Gastrocnemius medialis (tissue), 4 donors: ENCODE data around the gene SRPK3. TPM values are rescaled to one million over a fixed set of nuclear protein-coding genes. Genes with fewer than 3 reads are reported as not detected.
"Not testable (repeated sequence)": the region's sequence is repeated elsewhere in the genome, so short reads cannot be mapped to it uniquely, and the experiment has no call there.

ENCODE experiments used
- ATAC-seq, 2 donors: fragments of 150-250 bp; one replicate each; pipeline ENCODE4 v1.9.1; 2016
- DNase-seq, 2 donors: peaks; one replicate each; pipeline ENCODE4 v3.0.0-alpha.2; 2019
- H3K27ac ChIP-seq, 4 donors: fragments of 200-600 bp; sonication (generic); 1 replicate in 1 of 4; 2 replicates in 3 of 4; pipeline ENCODE4 v1.5.1; 2016 to 2018; ENCODE audit warnings: mild to moderate bottlenecking in 2 of 4, moderate library complexity in 1 of 4
- H3K27me3 ChIP-seq, 3 donors: fragments of 200-600 bp; sonication (generic) in 2 of 3; 1 replicate in 1 of 3; 2 replicates in 2 of 3; pipeline versions ENCODE4 v1.5.1 to v1.6.0; 2016 to 2019; ENCODE audit warnings: mild to moderate bottlenecking in 1 of 3, moderate library complexity in 1 of 3
- H3K36me3 ChIP-seq, 2 donors: fragments of 200-600 bp; sonication (generic) in 1 of 2; one replicate each; pipeline ENCODE4 v1.5.1; 2017 to 2018
- H3K4me1 ChIP-seq, 2 donors: fragments of 200-600 bp; sonication (generic) in 1 of 2; one replicate each; pipeline ENCODE4 v1.5.1; 2016 to 2017; ENCODE audit warnings: mild to moderate bottlenecking in 2 of 2
- H3K4me3 ChIP-seq, 4 donors: fragments of 200-600 bp; sonication (generic) in 3 of 4; 1 replicate in 1 of 4; 2 replicates in 3 of 4; pipeline ENCODE4 v1.5.1; 2016 to 2019; ENCODE audit warnings: mild to moderate bottlenecking in 2 of 4
- H3K9me3 ChIP-seq, 3 donors: fragments of 200-600 bp; sonication (generic) in 2 of 3; 1 replicate in 1 of 3; 2 replicates in 2 of 3; pipeline ENCODE4 v1.5.1; 2016 to 2019
- POLR2A ChIP-seq, 2 donors: fragments of 450-650 bp; IDR thresholded peaks; one replicate each; pipeline ENCODE4 v1.6.1; 2017; ENCODE audit warnings: antibody characterized with exemption in 2 of 2, mild to moderate bottlenecking in 2 of 2, moderate library complexity in 2 of 2
- in situ Hi-C, 4 donors: fragments of 200-750 bp; cut with MboI; loops; one replicate each; pipeline versions ENCODE4 v1.15.0 to v1.8.0; 2017; ENCODE audit warnings: low sequenced_read_pairs in 4 of 4
- intact Hi-C: fragments of 100-400 bp; cut with DNase I; formaldehyde crosslinking; loops from one replicate; pipeline ENCODE4 v1.15.1; 2023; ENCODE audit warnings: low total_unique reads
- total RNA-seq, 4 donors: library from RNA; depleted of rRNA; stranded (reverse); fragments of >200 nt; gene quantifications; one replicate each; pipeline versions ENCODE4 v1.1.0 to v1.2.3, GENCODE V29; 2016
- TF ChIP-seq, protein P1 (sequence below), 5 experiments: fragments of 450-650 bp in 3 of 5; fragments of 200-600 bp in 2 of 5; sonication (generic) in 2 of 5; IDR thresholded peaks in 4 of 5; conservative IDR thresholded peaks in 1 of 5; 1 replicate in 4 of 5; 2 replicates in 1 of 5; pipeline ENCODE4 v1.5.1; 2016 to 2019; ENCODE audit warnings: antibody characterized with exemption in 5 of 5, mild to moderate bottlenecking in 3 of 5, moderate library complexity in 3 of 5

The SRPK3 gene
- total RNA-seq, 4 donors from 2014 or later = 30.3 to 39.9 (median 33.8) TPM

GRCh38 chrX:153741446-153741845 lies 39.4 kb upstream of the SRPK3 start:
- Histone ChIP-seq H3K4me3 (no peak overlapping the region), H3K27me3 (no peaks in the 10 kb centered on the region), H3K9me3 (no peaks in the 10 kb centered on the region), H3K4me1 (peaks cover 0 to 8% of the 10 kb centered on the region in 2 donors), H3K36me3 (peaks cover 0 to 9% of the 10 kb centered on the region in 2 donors), H3K27ac (no peak overlapping the region)
- TF ChIP-seq POLR2A (IDR thresholded peaks at IDR 0.05) = no peak
- in situ Hi-C loops (no loop called here), intact Hi-C loops (no loop called here)
- no peak for ATAC-seq
- no peak for DNase-seq

GRCh38 chrX:153742111-153742510 lies 38.7 kb upstream of the SRPK3 start:
- H3K36me3 ChIP-seq, DNase-seq, ATAC-seq, H3K9me3 ChIP-seq, H3K4me3 ChIP-seq, in situ Hi-C loops, intact Hi-C loops, H3K27ac ChIP-seq, H3K4me1 ChIP-seq, H3K27me3 ChIP-seq: not testable (repeated sequence)

GRCh38 chrX:153742796-153743467 lies 37.9 kb upstream of the SRPK3 start:
- H3K36me3 ChIP-seq, H3K27me3 ChIP-seq, H3K4me3 ChIP-seq, ATAC-seq, in situ Hi-C loops, intact Hi-C loops, H3K9me3 ChIP-seq, DNase-seq, H3K4me1 ChIP-seq, H3K27ac ChIP-seq: not testable (repeated sequence)

- ATAC-seq, H3K4me1 ChIP-seq, H3K27me3 ChIP-seq, in situ Hi-C loops, H3K36me3 ChIP-seq, H3K9me3 ChIP-seq, H3K27ac ChIP-seq, intact Hi-C loops: not testable (repeated sequence)
- H3K4me3 ChIP-seq = peak overlapping the region in 1 of 4 donors; percentile 9
- peak in 1 of 2 donors; percentile 72 for DNase-seq
Observed at GRCh38 chrX:153743468-153744209, 37.2 kb upstream of the SRPK3 start.

DNA sequence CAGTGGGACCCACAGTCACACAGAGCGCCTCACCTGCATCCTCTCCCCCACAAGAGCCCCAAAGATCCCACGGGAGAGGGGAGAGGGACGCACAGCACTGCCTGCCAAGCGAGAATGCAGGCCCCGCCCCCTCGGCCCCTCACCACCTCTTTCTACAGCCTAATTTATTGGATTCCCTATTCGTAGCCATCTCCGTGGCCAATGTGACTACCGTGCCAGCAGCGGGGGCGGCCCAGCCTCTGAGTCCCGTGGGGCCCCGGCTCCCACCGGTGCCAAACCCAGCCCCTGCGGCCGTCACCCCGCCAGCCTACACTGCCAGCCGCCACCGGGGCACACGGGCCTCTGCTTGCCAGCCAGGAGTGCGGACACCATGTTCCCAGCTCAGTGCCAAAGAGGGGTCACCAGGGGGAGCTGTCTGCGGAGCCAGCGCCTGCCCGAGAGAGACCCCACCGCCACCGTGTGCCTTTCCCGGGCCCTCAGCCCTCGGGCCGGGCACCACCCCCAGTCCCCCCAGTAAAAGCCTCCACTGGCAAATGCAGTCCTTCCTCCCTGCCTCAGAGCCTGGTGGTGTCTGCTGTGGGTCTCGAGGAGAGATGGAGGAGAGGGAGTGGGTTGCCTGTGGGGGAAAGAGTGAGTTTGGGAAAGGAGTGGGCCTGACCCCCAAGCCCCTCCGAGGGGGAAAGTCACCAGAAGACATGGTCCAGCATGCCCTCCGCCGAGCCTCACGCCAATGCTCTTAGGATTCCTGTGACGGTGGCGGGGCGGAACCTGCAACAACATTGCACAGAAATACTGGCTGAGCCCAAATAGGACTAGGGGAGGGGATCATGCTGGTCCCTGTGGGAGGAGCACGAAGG lies 36.4 kb upstream of the SRPK3 start:
- ATAC-seq (no peak), DNase-seq (no peak)
- H3K9me3 ChIP-seq = no peaks in the 10 kb centered on the region
- peaks cover 0 to 8% of the 10 kb centered on the region in 2 donors for H3K4me1 ChIP-seq
- H3K27me3 ChIP-seq = no peaks in the 10 kb centered on the region
- H3K4me3 ChIP-seq = peak overlapping the region in 1 of 4 donors; percentile 9
- in situ Hi-C loops (no loop called here), intact Hi-C loops (no loop called here)
- no peak overlapping the region for H3K27ac ChIP-seq
- TF ChIP-seq POLR2A (IDR thresholded peaks at IDR 0.05) = no peak
- TF ChIP-seq, protein P1, sequence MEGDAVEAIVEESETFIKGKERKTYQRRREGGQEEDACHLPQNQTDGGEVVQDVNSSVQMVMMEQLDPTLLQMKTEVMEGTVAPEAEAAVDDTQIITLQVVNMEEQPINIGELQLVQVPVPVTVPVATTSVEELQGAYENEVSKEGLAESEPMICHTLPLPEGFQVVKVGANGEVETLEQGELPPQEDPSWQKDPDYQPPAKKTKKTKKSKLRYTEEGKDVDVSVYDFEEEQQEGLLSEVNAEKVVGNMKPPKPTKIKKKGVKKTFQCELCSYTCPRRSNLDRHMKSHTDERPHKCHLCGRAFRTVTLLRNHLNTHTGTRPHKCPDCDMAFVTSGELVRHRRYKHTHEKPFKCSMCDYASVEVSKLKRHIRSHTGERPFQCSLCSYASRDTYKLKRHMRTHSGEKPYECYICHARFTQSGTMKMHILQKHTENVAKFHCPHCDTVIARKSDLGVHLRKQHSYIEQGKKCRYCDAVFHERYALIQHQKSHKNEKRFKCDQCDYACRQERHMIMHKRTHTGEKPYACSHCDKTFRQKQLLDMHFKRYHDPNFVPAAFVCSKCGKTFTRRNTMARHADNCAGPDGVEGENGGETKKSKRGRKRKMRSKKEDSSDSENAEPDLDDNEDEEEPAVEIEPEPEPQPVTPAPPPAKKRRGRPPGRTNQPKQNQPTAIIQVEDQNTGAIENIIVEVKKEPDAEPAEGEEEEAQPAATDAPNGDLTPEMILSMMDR (IDR thresholded peaks at IDR 0.05 in 4 of 5, conservative IDR thresholded peaks at IDR 0.05 in 1 of 5) = peak in 1 of 5 experiments; percentile 16
- H3K36me3 ChIP-seq = no peaks in the 10 kb centered on the region

GRCh38 chrX:153745067-153745433 lies 35.8 kb upstream of the SRPK3 start:
- ATAC-seq = not testable (repeated sequence)

DNA sequence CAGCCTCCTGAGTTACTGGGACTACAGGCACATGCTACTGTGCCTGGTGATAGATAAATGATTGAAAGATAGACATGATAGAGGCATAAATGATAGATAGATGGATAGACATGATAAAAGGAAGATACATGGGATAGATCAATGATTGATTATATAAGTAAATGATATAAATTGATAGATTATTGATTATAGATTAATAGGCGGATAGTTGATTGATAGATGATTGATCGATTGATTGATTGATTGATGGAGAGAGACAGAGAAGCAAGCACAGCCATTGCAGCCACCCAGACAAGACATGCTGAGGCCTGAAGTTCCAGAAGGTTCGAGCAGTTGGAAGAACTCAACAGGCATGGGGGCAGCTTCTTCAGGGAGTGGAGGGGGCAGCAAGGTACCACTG lies 34.5 kb upstream of the SRPK3 start:
- DNase-seq = no peak
- intact Hi-C loops = no loop called here
- no peak overlapping the region for H3K4me3 ChIP-seq

More at GRCh38 chrX:153745067-153745433, 35.8 kb upstream of the SRPK3 start:
- intact Hi-C loops, H3K36me3 ChIP-seq, in situ Hi-C loops, H3K27me3 ChIP-seq, H3K4me3 ChIP-seq, H3K27ac ChIP-seq, H3K4me1 ChIP-seq, H3K9me3 ChIP-seq, DNase-seq: not testable (repeated sequence)

DNA sequence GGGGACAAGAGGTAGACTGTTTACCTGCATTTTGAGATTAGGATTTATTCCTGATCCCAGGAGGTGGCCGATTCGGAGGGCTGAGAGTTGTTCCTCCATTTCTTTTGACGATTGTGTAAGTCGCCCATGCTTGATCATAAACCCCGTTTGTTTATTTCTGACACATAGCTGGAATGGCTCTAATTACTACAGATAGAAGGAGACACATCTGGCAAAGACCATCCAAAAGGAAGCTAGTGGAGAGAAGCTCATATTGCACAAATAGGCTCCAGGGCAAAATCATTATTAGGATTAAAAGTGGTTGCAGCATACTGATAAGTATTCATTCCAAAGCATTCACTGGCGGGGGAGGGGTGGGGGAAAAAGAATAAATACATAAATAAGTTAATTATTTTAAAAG lies 33.9 kb upstream of the SRPK3 start:
- H3K9me3 ChIP-seq, ATAC-seq, H3K4me1 ChIP-seq, H3K27me3 ChIP-seq, H3K4me3 ChIP-seq, H3K27ac ChIP-seq, intact Hi-C loops, in situ Hi-C loops, DNase-seq, H3K36me3 ChIP-seq: not testable (repeated sequence)

More for the DNA sequence above, 34.5 kb upstream of the SRPK3 start:
- Histone ChIP-seq H3K4me1 (peaks cover 0 to 8% of the 10 kb centered on the region in 2 donors), H3K27me3 (no peaks in the 10 kb centered on the region), H3K27ac (no peak overlapping the region), H3K36me3 (no peaks in the 10 kb centered on the region), H3K9me3 (no peaks in the 10 kb centered on the region)
- no peak for ATAC-seq
- TF ChIP-seq, protein P1 (IDR thresholded peaks at IDR 0.05 in 4 of 5, conservative IDR thresholded peaks at IDR 0.05 in 1 of 5) = no peak
- no peak for TF ChIP-seq POLR2A (IDR thresholded peaks at IDR 0.05)
- in situ Hi-C loops = no loop called here

DNA sequence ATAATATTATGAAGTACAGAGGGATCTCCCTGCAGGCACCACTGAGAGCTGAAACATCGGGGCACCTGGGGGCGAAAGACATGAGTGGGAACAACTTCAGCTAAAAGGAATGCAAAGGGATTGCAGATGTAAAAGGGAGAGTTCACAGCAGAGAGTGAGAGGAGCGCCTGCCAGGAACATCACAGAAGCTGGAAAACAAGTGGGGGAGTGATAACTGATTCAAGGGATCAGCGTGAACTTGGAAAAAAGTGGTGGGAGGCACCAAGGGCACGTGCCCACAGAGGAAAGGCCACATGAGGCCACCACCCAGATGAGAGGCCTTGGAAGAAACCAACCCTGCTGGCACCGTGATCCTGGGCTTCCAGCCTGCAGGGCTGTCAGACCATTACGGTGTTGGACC lies 31.8 kb upstream of the SRPK3 start:
- intact Hi-C loops, ATAC-seq: not testable (repeated sequence)

More for the DNA sequence above, 31.8 kb upstream of the SRPK3 start:
- H3K4me1 ChIP-seq, in situ Hi-C loops, H3K27me3 ChIP-seq, DNase-seq, H3K9me3 ChIP-seq, H3K4me3 ChIP-seq, H3K36me3 ChIP-seq, H3K27ac ChIP-seq: not testable (repeated sequence)
